Upper lobe of left lung (tissue), 4 donors: Measurements from ENCODE around the gene COQ4.
A peak's percentile ranks its signal among the peaks of the same experiment; 100 is the strongest.

ENCODE experiments used
- CTCF ChIP-seq, 6 experiments: fragments of 450-650 bp in 4 of 6; fragments of 200-600 bp in 2 of 6; sonication (generic) in 2 of 6; IDR thresholded peaks; one replicate each; pipeline ENCODE4 v1.5.1; 2016 to 2019; ENCODE audit warnings: antibody characterized with exemption in 6 of 6
- EP300 ChIP-seq, 4 donors: sonication (generic); formaldehyde crosslinking; IDR thresholded peaks; one replicate each; pipeline ENCODE4 v1.5.1; 2017; ENCODE audit warnings: antibody characterized with exemption in 4 of 4, control low read depth in 2 of 4
- POLR2A ChIP-seq, 4 donors: fragments of 450-650 bp; IDR thresholded peaks; one replicate each; pipeline ENCODE4 v1.5.1; 2016 to 2017; ENCODE audit warnings: antibody characterized with exemption in 4 of 4, mild to moderate bottlenecking in 2 of 4
- POLR2AphosphoS5 ChIP-seq, 2 donors: sonication (generic); formaldehyde crosslinking; IDR thresholded peaks; one replicate each; pipeline ENCODE4 v1.5.1; 2017; ENCODE audit warnings: antibody characterized with exemption in 2 of 2

- TF ChIP-seq POLR2A (IDR thresholded peaks at IDR 0.05) (peak in 3 of 4 donors; percentile 69 to 94 (median 88)), CTCF (IDR thresholded peaks at IDR 0.05) (no peak), POLR2AphosphoS5 (IDR thresholded peaks at IDR 0.05) (peak; percentile 79 to 81), EP300 (IDR thresholded peaks at IDR 0.05) (peak in 1 of 4 donors; percentile 18)
These were observed 48.4 kb downstream of the COQ4 start, which contains the start of gene URM1 for GRCh38 chr9:128370752-128371629.
